Upper lobe of left lung (tissue), 4 donors: ENCODE results near the gene ASPRV1.

ENCODE experiments used
- POLR2A ChIP-seq, 4 donors: fragments of 450-650 bp; IDR thresholded peaks; one replicate each; pipeline ENCODE4 v1.5.1; 2016 to 2017; ENCODE audit warnings: antibody characterized with exemption in 4 of 4, mild to moderate bottlenecking in 2 of 4
- TF ChIP-seq, protein P1 (sequence below), 6 experiments: fragments of 450-650 bp in 4 of 6; fragments of 200-600 bp in 2 of 6; sonication (generic) in 2 of 6; IDR thresholded peaks; one replicate each; pipeline ENCODE4 v1.5.1; 2016 to 2019; ENCODE audit warnings: antibody characterized with exemption in 6 of 6

DNA sequence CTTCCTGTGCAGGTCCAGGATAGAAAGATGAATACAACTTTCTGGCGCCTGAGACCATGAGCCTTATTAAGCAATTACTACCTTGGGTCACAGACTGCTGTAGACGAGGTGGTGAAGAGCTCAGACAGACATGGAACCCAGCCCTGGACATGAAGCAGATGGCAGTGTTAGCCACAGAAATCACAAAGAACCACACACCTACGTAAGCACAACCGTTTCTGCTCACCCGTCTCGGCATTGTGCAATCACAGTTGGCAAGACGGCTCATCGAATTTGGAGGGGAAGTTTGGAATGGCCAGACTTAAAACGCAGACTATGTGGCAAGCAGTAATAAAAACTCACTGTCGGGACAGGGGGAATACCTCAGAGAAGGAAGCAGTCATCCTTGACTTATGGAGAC is 24.3 kb upstream of the ASPRV1 start:
- peak in 1 of 4 donors; percentile 39 for TF ChIP-seq POLR2A (IDR thresholded peaks at IDR 0.05)
- TF ChIP-seq, protein P1, sequence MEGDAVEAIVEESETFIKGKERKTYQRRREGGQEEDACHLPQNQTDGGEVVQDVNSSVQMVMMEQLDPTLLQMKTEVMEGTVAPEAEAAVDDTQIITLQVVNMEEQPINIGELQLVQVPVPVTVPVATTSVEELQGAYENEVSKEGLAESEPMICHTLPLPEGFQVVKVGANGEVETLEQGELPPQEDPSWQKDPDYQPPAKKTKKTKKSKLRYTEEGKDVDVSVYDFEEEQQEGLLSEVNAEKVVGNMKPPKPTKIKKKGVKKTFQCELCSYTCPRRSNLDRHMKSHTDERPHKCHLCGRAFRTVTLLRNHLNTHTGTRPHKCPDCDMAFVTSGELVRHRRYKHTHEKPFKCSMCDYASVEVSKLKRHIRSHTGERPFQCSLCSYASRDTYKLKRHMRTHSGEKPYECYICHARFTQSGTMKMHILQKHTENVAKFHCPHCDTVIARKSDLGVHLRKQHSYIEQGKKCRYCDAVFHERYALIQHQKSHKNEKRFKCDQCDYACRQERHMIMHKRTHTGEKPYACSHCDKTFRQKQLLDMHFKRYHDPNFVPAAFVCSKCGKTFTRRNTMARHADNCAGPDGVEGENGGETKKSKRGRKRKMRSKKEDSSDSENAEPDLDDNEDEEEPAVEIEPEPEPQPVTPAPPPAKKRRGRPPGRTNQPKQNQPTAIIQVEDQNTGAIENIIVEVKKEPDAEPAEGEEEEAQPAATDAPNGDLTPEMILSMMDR (IDR thresholded peaks at IDR 0.05), result peak in 1 of 6 experiments; percentile 52
